Astrocyte (in vitro differentiated cells and primary cell): Measurements from ENCODE around the gene TYW3.
"Not testable (repeated sequence)": the region's sequence is repeated elsewhere in the genome, so short reads cannot be mapped to it uniquely, and the experiment has no call there.

Experiments
- EZH2 ChIP-seq: IDR thresholded peaks from 2 replicates; pipeline ENCODE4 v1.6.1; 2012; ENCODE audit warnings: mild to moderate bottlenecking, low read length, inconsistent platforms; ENCODE audit not compliant: insufficient read depth
- TF ChIP-seq, protein P1 (sequence below): IDR thresholded peaks from 2 replicates; pipeline ENCODE4 v1.5.1; 2011; ENCODE audit warnings: low read depth, mild to moderate bottlenecking, inconsistent platforms, low read length, moderate library complexity; ENCODE audit not compliant: insufficient read depth

DNA sequence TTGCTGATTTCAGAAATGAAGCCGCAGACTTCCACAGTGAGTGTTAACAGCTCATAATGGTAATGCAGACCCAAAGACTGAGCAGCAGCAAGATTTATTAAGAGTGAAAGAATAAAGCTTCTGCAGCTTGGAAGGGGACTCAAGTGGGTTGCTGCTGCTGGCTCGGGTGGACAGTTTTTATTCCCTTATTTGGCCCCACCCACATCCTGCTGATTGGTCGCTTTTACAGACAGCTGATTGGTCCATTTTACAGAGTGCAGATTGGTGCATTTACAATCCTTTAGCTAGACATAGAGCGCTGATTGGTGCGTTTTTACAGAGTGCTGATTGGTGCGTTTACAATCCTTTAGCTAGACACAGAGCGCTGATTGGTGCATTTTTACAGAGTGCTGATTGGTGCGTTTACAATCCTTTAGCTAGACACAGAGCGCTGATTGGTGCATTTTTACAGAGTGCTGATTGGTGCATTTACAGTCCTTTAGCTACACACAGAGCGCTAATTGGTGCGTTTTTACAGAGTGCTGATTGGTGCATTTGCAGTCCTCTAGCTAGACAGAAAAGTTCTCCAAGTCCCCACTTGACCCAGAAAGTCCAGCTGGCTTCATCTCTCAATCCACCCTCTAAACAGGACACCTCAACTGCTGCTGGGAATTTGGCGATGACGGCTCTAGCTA lies 7.5 kb downstream of the TYW3 start:
- TF ChIP-seq, protein P1, sequence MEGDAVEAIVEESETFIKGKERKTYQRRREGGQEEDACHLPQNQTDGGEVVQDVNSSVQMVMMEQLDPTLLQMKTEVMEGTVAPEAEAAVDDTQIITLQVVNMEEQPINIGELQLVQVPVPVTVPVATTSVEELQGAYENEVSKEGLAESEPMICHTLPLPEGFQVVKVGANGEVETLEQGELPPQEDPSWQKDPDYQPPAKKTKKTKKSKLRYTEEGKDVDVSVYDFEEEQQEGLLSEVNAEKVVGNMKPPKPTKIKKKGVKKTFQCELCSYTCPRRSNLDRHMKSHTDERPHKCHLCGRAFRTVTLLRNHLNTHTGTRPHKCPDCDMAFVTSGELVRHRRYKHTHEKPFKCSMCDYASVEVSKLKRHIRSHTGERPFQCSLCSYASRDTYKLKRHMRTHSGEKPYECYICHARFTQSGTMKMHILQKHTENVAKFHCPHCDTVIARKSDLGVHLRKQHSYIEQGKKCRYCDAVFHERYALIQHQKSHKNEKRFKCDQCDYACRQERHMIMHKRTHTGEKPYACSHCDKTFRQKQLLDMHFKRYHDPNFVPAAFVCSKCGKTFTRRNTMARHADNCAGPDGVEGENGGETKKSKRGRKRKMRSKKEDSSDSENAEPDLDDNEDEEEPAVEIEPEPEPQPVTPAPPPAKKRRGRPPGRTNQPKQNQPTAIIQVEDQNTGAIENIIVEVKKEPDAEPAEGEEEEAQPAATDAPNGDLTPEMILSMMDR: not testable (repeated sequence)
- TF ChIP-seq EZH2: not testable (repeated sequence)
